GM12873 (cell line): Measurements from ENCODE around the gene RPH3AL.

Experiments used
- CTCF ChIP-seq: IDR thresholded peaks from 2 replicates; pipeline ENCODE4 v1.5.1; 2012; ENCODE audit warnings: low read depth, mild to moderate bottlenecking, moderate library complexity, low read length, control low read depth; ENCODE audit not compliant: insufficient read depth; ENCODE audit errors: missing control alignments

Gene RPH3AL

GRCh38 chr17:329784-330420 lies 22.7 kb downstream of the RPH3AL start:
- TF ChIP-seq CTCF, result no peak

- TF ChIP-seq CTCF, result no peak
Observed at GRCh38 chr17:327971-328370, 24.6 kb downstream of the RPH3AL start.

GRCh38 chr17:327296-327695 lies 25.3 kb downstream of the RPH3AL start:
- no peak for TF ChIP-seq CTCF

GRCh38 chr17:326010-326621 lies 26.5 kb downstream of the RPH3AL start:
- no peak for TF ChIP-seq CTCF

- TF ChIP-seq CTCF, result no peak
Observed at GRCh38 chr17:325270-326009, 27.2 kb downstream of the RPH3AL start.

- TF ChIP-seq CTCF, result no peak
Observed at GRCh38 chr17:323721-324571, 28.7 kb downstream of the RPH3AL start.
